ENCODE data around the gene ZNF71.

- TF ChIP-seq CTCF (conservative IDR thresholded peaks at IDR 0.05; ENCODE audit: low read length) (no peak), EZH2phosphoT487 (IDR thresholded peaks at IDR 0.05; ENCODE audit: borderline replicate concordance, low read depth, low read length) (no peak)
Observed at GRCh38 chr19:56667311-56667870, 72.3 kb downstream of the ZNF71 start.
